Pulmonary artery endothelial cell (primary cell): ENCODE measurements around the gene MAP1LC3B. TPM values are rescaled to one million over a fixed set of nuclear protein-coding genes. Genes with fewer than 3 reads are reported as not detected.
"Not testable (repeated sequence)": the region's sequence is repeated elsewhere in the genome, so short reads cannot be mapped to it uniquely, and the experiment has no call there.

Source experiments
- DNase-seq: peaks from one replicate; pipeline ENCODE4 v3.0.0-alpha.2; 2011; ENCODE audit warnings: low read depth, low spot score
- total RNA-seq: library from RNA; depleted of rRNA; stranded (reverse); fragments of >200 nt; gene quantifications from 2 replicates; pipeline ENCODE4 v1.2.3, GENCODE V29; 2014

The MAP1LC3B gene
- total RNA-seq, 1 donor from 2014 or later, result 28.4 TPM

- DNase-seq, result no peak
Observed at GRCh38 chr16:87360862-87361610, 31.1 kb upstream of the MAP1LC3B start.

GRCh38 chr16:87361916-87362619 is 30.1 kb upstream of the MAP1LC3B start:
- no peak for DNase-seq

GRCh38 chr16:87362828-87363559 is 29.1 kb upstream of the MAP1LC3B start:
- not testable (repeated sequence) for DNase-seq

GRCh38 chr16:87363771-87364455 is 28.2 kb upstream of the MAP1LC3B start:
- no peak for DNase-seq

- no peak for DNase-seq
Observed at GRCh38 chr16:87365021-87365713, 27.0 kb upstream of the MAP1LC3B start.

- no peak for DNase-seq
Observed at GRCh38 chr16:87366288-87366687, 25.8 kb upstream of the MAP1LC3B start.

GRCh38 chr16:87366930-87367329 is 25.2 kb upstream of the MAP1LC3B start:
- no peak for DNase-seq

- DNase-seq, result no peak
Observed at GRCh38 chr16:87367529-87367928, 24.6 kb upstream of the MAP1LC3B start.

GRCh38 chr16:87368029-87368770 is 23.9 kb upstream of the MAP1LC3B start:
- DNase-seq, result no peak

GRCh38 chr16:87369117-87369765 is 22.9 kb upstream of the MAP1LC3B start:
- no peak for DNase-seq

GRCh38 chr16:87369796-87370719 is 22.1 kb upstream of the MAP1LC3B start:
- no peak for DNase-seq

GRCh38 chr16:87371261-87371866 is 20.8 kb upstream of the MAP1LC3B start:
- no peak for DNase-seq

GRCh38 chr16:87372305-87372704 is 19.8 kb upstream of the MAP1LC3B start:
- no peak for DNase-seq

GRCh38 chr16:87374313-87374712 is 17.8 kb upstream of the MAP1LC3B start:
- DNase-seq, result no peak

- peak; percentile 56 for DNase-seq
Observed at GRCh38 chr16:87375426-87376135, 16.6 kb upstream of the MAP1LC3B start.

GRCh38 chr16:87376660-87377059 is 15.5 kb upstream of the MAP1LC3B start:
- DNase-seq, result no peak

- not testable (repeated sequence) for DNase-seq
Observed at GRCh38 chr16:87379312-87379752, 12.8 kb upstream of the MAP1LC3B start.

- DNase-seq, result no peak
Observed at GRCh38 chr16:87380403-87380802, 11.7 kb upstream of the MAP1LC3B start.
